GM18505 (cell line): ENCODE data around the gene OR10K2.
"Not testable (repeated sequence)": the region's sequence is repeated elsewhere in the genome, so short reads cannot be mapped to it uniquely, and the experiment has no call there.

ENCODE experiments used
- ATAC-seq: cut with Tn5 transposase; IDR thresholded peaks from one replicate; pipeline ENCODE4 v1.9.1; 2021; ENCODE audit not compliant: unreplicated experiment
- POLR2A ChIP-seq: IDR thresholded peaks from 4 replicates; pipeline ENCODE4 v1.6.1; 2011; ENCODE audit warnings: borderline replicate concordance; ENCODE audit not compliant: insufficient read depth, insufficient read length; ENCODE audit errors: extremely low read depth

OR10K2 gene, protein sequence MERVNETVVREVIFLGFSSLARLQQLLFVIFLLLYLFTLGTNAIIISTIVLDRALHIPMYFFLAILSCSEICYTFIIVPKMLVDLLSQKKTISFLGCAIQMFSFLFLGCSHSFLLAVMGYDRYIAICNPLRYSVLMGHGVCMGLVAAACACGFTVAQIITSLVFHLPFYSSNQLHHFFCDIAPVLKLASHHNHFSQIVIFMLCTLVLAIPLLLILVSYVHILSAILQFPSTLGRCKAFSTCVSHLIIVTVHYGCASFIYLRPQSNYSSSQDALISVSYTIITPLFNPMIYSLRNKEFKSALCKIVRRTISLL

DNA sequence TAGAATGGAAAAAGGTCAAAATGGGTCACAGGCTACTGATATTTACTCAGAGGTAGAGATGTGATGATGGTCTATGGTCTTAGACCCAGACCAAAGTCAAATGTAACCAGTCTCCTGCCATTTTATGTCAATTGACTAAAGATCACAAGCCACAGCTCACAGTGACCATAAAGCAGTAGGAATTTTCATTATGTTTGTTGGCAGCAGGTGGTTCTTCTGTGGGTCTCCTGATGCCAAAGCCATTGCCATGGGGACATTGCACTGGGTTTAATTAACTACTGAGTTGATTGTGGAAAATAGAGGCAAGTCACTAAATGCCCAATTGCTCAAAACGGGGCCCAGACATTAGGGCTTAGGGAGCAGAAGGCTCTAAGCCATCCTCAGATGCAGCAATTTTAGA lies at the start of gene OR10K2:
OR10K2 (minus strand) TSS at position 101 of the 400 bp plus-strand sequence. CDS start 5,371 bp downstream, outside the sequence.
- no peak for TF ChIP-seq POLR2A
- no peak for ATAC-seq

DNA sequence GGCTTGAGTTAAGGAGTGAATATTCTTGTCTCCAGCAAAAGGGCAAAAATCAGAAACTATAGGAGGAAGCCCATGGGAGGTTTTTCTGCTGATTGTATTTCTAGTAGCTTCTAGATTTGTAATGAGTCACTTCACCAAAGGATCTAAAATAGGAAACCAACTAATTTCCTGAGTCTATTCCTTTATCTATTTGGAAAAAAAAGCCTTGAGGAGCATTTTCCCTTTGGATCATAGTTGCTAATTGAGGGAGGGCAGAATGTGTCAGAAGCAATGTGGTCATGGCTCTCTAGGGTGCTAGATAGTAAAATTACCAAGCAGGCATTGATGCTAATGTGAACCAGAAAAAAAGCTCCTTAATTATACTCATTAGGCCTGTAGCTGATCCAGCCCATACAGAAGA lies 45.9 kb upstream of the OR10K2 start, which contains the start of gene OR10R2:
OR10R2 (plus strand) TSS at position 301 of the 400 bp plus-strand sequence. CDS start 106 bp downstream, outside the sequence.
- no peak for ATAC-seq

DNA sequence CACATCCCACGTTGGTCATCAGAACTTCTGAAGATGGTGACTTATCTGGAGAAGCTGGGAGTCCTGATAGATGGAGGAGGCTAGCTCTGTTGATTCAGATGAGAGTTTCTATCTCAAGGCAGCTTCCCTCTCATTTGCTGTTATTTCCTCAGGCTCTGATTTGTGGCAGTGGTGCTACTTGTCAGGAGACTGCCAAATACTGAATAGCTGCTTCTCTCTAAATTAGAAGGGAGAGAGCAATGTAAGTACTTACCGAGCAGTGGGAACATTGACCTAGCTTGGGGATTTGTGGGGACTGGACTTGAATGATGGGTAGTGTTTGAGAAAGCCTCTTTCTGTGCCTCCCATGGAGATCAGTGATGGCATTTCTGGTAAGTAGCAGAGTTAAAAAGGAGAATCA lies 35.5 kb upstream of the OR10K2 start, which contains the start of gene OR10K1:
OR10K1 (plus strand) TSS at position 301 of the 400 bp plus-strand sequence. CDS start 3,728 bp downstream, outside the sequence.
- no peak for ATAC-seq
- TF ChIP-seq POLR2A = no peak

More for the DNA sequence above, 45.9 kb upstream of the OR10K2 start, which contains the start of gene OR10R2:
- TF ChIP-seq POLR2A = no peak

DNA sequence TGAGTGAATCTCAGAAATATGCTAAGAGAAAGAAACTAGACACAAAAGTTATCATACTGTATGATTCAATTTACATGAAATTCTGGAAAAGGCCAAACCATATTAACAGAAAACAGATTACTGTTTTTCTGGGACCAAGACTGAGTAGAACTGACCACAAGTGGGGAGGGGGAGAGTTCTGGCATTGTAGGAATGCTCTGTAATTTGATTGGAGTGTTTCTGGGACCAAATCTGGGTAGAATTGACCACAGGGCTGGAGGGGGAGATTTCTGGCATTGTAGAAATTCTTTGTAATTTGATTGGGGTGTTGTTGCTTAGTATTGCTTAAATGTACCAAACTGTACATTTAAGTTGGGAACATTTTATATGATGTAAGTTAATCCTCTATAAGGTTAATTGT lies 32.2 kb upstream of the OR10K2 start:
- no peak for ATAC-seq
- TF ChIP-seq POLR2A = no peak

DNA sequence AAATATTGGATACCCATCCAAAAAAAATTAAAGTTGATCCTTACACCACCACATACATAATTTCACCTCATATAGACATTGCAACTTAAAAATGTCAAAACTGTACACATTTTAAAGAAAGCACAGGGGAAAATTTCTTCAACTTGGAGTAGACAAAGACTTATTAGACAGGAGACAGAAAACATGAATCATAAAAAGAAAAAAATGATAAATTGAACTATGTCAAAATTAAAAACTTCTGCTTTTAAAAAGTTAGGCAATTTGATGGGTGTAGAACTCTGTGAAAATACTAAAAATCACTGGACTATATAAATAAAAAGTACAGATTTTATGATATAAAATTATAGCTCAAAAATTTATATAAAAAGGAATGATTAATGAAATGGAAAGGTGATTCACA lies 31.2 kb upstream of the OR10K2 start:
- ATAC-seq = no peak

DNA sequence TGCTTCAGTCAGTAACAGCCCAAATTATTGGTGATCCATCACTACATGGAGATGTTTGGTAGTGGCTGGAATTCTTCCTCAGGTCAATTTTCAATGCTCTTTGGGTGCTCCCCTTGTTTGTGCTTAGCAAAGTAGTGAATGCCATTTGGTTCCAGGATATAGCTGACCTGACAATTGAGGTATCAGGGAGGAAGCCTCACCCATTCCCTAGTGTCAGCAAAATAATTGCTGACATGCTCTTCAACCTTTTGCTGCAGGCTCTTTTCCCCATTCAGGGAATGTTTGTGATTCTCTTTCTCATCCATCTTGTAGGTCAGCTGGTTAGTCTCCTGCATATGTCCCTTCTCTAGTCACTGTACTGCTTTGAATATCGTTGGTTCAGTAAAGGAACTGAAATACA lies 28.5 kb upstream of the OR10K2 start:
- ATAC-seq = no peak
- no peak for TF ChIP-seq POLR2A

More for the DNA sequence above, 31.2 kb upstream of the OR10K2 start:
- TF ChIP-seq POLR2A = no peak

DNA sequence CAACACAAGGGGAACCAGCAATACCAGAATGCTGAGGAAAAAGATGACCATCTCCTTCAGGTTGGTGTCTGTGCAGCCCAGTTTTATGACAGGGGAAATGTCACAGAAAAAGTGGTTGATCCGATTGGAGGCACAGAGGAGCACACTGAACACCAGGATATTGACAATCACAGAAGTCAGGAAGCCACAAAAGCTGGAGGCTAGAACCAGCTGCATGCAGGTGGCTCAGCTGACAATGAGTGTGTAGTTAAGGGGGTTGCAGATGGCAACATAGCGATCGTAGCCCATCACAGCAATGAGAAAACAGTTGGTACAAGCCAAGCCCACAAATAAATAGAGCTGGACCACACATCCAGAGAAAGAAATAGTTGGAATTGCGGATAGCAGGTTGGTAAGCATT lies 19.3 kb upstream of the OR10K2 start:
- ATAC-seq = no peak
- TF ChIP-seq POLR2A = no peak

DNA sequence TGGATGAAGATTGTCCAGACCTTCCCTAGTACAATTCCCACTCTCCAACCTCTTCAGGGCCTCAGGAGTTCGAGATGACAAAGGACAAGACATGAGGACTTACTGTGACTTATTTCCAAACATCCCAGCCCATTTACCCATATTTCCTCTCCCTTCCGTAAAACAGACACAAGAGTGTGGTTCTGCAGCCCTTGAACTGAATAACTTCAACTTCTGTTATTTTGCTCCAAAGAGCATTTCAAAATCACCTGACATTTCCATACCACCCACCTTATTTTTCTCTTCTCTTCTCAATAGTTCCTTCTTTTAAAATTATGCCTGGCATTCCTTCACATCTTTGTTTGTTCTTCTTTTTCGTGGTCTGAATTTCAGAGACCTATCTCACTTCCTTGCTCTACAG lies 8.7 kb upstream of the OR10K2 start:
- no peak for ATAC-seq
- TF ChIP-seq POLR2A = no peak

DNA sequence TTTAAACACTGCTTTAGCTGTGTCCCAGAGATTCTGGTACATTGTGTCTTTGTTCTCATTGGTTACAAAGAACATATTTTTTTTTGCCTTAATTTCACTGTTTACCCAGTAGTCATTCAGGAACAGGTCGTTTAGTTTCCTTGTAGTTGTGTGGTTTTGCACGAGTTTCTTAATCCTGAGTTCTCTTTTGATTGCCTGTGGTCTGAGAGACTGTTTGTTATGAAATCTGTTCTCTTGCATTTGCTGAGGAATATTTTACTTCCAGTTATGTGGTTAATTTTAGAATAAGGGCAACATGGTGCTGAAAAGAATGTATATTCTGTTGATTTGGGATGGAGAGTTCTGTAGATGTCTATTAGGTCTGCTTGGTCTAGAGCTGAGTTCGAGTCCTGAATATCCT lies 4.1 kb upstream of the OR10K2 start:
- not testable (repeated sequence) for ATAC-seq

DNA sequence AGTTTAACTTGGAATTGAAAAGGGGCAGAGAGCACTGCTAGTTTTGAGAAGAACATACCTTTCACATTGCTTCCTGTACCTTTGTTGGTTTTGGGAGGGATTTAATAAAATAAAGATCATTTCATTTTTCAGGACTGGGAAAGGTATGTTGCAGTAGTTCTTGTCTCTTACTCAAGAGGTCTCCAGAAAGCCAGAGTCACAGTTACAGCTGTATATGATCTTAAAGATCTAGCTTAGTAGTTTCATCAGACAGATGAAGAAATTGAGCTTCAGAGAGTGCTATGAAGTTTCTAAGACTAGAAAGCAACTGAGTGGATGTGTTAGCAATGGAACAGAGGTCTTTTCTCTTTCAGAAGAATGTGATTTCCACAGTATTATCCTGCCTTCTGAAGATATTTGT lies 1.0 kb downstream of the OR10K2 start:
- no peak for TF ChIP-seq POLR2A
- ATAC-seq = no peak

DNA sequence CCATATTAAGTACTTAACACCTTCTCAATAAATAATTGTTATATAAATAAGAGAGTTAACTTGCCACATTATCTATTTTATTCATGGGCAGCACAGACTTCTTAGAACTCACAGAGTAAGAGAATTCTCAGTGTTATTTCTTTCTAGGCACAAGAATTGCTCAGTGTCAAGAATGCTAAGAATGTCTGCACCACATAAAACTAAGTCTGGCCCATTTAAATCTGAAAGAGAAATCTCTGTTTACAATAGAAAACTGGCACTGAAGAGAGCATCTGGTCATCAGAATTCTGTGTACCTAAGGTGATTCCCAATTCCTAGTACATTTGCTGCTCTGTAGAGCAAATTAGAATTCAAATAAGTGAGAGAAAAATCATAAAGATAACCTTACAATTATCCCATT lies 3.8 kb downstream of the OR10K2 start:
- no peak for TF ChIP-seq POLR2A
- no peak for ATAC-seq

DNA sequence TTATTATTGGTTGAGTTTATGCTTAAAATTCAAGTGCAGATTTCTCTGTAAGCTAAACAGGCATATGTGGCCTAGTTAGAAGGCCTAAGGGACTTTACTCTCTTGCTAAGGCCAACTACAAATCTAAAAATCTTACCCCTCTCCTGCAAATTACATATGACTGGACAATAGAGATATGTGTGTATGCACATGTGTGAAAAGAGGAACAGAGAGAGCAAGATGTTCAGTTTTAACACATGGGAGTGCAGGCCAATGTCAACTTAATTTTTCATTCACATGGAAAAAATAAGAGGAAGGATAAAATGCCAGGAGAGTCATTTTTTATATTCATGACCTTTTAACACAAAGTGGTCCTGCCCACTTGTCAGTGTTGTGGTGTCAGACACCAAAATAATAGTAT lies 8.5 kb downstream of the OR10K2 start:
- ATAC-seq = no peak
- no peak for TF ChIP-seq POLR2A

DNA sequence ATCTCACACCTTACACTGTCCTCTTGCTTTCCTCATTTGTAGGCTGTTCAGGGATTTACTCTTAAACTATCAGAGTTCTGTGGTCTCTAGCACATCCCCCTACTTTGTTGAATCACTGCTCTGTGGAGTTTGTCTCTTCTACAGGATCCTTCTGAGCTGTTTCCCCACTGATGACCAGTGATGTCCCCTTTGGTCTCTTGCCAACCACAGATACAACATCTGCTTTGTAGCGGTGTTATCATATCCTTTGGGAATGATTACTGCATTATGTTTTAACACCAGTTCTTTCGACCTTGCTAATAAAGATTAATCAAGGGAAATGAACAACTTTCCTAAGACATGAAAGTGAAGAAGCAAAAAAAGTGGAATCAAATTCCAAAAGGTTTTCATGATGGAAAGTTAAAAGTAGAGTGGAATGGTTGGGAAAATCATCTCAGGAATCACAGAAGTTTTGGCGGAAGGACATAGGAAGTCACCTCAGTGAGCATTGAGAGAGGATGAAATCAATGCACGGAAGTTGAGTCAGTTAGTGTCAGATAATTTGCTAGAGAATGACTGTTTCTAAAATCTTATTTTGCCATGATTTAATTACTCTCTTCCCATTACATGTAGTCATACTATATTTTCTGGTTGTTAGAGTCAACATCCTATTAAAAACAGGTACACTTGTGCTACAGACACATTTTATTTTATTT lies 11.2 kb downstream of the OR10K2 start:
- no peak for ATAC-seq
- TF ChIP-seq POLR2A = no peak

DNA sequence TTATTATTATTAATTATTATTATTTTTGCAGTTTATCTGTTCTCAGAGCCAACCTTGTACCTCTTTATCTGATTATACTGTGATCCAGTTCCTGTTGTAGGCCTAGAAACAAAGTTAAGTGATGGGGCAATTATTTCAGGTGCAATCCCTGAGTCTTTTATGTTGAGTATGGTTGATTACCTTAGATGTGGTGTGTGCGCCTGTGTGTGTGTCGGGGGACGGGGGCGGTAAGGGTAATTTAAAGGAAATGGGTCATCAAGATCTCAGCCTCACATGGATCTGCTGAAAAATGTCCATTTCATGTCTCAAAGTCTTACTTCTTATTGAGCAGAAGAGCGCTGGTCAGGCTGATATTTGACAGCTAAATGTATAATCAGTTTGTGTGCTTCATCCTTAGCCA lies 18.9 kb downstream of the OR10K2 start:
- no peak for TF ChIP-seq POLR2A
- ATAC-seq = no peak

DNA sequence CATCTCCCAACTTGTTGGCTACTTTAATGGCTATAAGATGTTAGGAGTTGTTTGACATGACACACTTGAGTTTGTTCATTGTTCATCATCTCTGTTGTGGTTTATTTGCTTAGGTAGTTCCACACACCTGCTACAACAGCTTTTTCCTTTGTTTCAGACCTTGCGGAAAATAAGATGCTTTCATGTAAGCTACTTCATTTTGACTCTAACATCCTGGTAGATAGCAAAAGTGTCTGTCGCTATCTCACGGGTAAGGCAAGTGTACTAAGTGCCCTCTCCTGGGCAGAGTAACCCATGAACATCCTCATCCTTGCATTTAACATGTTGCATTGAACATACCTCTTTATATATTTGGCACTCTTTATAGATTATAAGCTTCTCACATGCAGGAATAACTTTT lies 25.2 kb downstream of the OR10K2 start:
- TF ChIP-seq POLR2A = no peak
- no peak for ATAC-seq
